Measurements from ENCODE around the gene DGKD. TPM values are rescaled to one million over a fixed set of nuclear protein-coding genes. Genes with fewer than 3 reads are reported as not detected.

DGKD gene
- total RNA-seq, 1 experiment from 2014 or later = 105 TPM

DNA sequence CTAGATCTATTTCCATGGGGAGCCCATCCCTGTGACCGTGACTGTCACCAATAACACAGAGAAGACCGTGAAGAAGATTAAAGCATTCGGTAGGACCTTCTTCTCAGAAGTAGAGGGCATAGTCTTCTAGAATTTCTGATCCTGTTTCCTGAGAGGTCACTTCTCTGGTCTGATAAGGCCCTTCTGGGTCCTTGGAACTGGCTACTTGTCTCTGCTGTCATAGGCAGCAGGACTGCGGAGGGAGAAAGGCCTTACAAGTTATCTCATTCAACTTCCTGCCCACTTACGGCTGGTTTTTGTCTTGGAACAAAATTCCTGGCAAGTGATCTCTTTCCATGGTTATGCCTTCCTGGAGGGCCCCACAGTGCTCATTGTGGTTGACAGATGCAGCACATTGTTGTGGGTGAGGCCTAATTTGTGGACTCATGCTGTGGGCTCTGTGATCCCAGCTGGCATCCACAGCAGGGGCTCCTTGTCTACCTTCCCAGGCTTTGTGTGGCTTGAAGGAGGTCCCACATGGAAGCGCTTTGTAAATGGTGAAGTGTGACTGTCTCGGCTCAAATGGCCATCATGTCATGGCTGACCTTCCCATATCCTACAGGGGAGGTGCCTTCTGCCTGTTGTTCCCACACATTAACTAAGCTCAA lies 24.7 kb upstream of the DGKD start:
- Histone ChIP-seq H3K9me3 (no peaks in the 10 kb centered on the region), H3K4me1 (no peaks in the 10 kb centered on the region), H3K4me3 (ENCODE audit: low read depth, low read length) (no peak overlapping the region), H3K36me3 (ENCODE audit: control insufficient read depth, insufficient read depth, low read length) (no peaks in the 10 kb centered on the region), H3K27me3 (replicated peaks; ENCODE audit: control insufficient read depth, insufficient read depth, low read length) (no peaks in the 10 kb centered on the region)
- ChIA-PET POLR2A (no interaction called here), CTCF (no interaction called here)
- Mint-ChIP-seq H3K27ac (ENCODE audit: unreplicated experiment) (no peak overlapping the region), H3K27me3 (ENCODE audit: insufficient read depth, unreplicated experiment) (no peaks in the 10 kb centered on the region), H3K9me3 (ENCODE audit: unreplicated experiment) (no peaks in the 10 kb centered on the region), H3K4me1 (ENCODE audit: low read depth, unreplicated experiment) (no peaks in the 10 kb centered on the region), H3K4me3 (ENCODE audit: unreplicated experiment) (no peak overlapping the region), H3K36me3 (ENCODE audit: insufficient read depth, unreplicated experiment) (no peaks in the 10 kb centered on the region)
- no TSS peak for BruUV-seq (replicated peaks)
- no peak for DNase-seq
- intact Hi-C loops (cut with micrococcal nuclease; ENCODE audit: unreplicated experiment) = no loop called here
- TF ChIP-seq, protein P1, sequence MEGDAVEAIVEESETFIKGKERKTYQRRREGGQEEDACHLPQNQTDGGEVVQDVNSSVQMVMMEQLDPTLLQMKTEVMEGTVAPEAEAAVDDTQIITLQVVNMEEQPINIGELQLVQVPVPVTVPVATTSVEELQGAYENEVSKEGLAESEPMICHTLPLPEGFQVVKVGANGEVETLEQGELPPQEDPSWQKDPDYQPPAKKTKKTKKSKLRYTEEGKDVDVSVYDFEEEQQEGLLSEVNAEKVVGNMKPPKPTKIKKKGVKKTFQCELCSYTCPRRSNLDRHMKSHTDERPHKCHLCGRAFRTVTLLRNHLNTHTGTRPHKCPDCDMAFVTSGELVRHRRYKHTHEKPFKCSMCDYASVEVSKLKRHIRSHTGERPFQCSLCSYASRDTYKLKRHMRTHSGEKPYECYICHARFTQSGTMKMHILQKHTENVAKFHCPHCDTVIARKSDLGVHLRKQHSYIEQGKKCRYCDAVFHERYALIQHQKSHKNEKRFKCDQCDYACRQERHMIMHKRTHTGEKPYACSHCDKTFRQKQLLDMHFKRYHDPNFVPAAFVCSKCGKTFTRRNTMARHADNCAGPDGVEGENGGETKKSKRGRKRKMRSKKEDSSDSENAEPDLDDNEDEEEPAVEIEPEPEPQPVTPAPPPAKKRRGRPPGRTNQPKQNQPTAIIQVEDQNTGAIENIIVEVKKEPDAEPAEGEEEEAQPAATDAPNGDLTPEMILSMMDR (IDR thresholded peaks at IDR 0.05; ENCODE audit: insufficient read depth in 1 of 2, low read depth in 1 of 2, low read length in 1 of 2, severe bottlenecking in 1 of 2, unreplicated experiment in 1 of 2) = no peak

DNA sequence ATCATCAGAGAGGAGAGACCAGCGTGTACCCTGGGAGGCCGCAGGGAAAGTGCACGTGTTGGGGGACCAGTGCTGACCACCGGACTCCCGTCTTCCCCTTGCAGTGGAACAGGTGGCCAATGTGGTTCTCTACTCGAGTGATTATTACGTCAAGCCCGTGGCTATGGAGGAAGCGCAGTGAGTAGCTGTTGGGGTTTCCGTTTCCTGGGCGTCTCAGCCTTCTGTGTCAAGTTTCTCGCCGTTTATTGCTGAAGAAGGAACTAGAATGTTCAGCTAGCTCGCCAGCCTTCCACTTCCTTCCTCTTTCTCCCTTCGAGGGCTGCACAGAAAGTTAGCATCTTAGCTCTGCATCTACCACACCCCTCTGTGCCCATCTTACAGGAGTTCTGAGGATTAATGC lies 22.8 kb upstream of the DGKD start:
- Mint-ChIP-seq H3K9me3 (ENCODE audit: unreplicated experiment) (no peaks in the 10 kb centered on the region), H3K27ac (ENCODE audit: unreplicated experiment) (no peak overlapping the region), H3K4me3 (ENCODE audit: unreplicated experiment) (no peak overlapping the region), H3K27me3 (ENCODE audit: insufficient read depth, unreplicated experiment) (no peaks in the 10 kb centered on the region), H3K4me1 (ENCODE audit: low read depth, unreplicated experiment) (no peaks in the 10 kb centered on the region), H3K36me3 (ENCODE audit: insufficient read depth, unreplicated experiment) (no peaks in the 10 kb centered on the region)
- Histone ChIP-seq H3K27me3 (replicated peaks; ENCODE audit: control insufficient read depth, insufficient read depth, low read length) (no peaks in the 10 kb centered on the region), H3K4me1 (no peaks in the 10 kb centered on the region), H3K9me3 (no peaks in the 10 kb centered on the region), H3K4me3 (ENCODE audit: low read depth, low read length) (no peak overlapping the region), H3K36me3 (ENCODE audit: control insufficient read depth, insufficient read depth, low read length) (no peaks in the 10 kb centered on the region)
- TF ChIP-seq, protein P1 (IDR thresholded peaks at IDR 0.05; ENCODE audit: insufficient read depth in 1 of 2, low read depth in 1 of 2, low read length in 1 of 2, severe bottlenecking in 1 of 2, unreplicated experiment in 1 of 2) = no peak
- intact Hi-C loops (cut with micrococcal nuclease; ENCODE audit: unreplicated experiment) = no loop called here
- CTCF ChIA-PET = no interaction called here
- no TSS peak for BruUV-seq (replicated peaks)
- DNase-seq = no peak
- POLR2A ChIA-PET = no interaction called here

DNA sequence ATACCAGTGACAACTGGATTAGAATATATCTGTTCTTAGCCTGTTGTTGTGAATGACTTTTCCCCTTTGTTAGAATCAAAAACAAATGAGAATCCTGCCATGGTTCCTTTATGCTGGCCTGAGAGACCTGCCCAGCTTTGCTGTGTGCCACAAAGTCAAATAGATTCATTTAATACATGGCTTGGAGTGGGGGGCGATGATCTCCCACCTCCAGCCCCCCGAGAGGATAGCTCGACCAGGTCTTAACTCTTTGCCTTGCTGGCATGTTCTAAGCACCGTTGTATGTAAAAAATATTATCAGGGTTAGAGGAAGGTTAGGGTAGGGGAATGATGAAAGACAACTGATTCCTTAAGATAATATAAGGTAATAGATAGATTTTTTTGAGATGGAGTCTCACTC lies 22.2 kb upstream of the DGKD start:
- BruUV-seq (replicated peaks) = no TSS peak
- POLR2A ChIA-PET = no interaction called here
- Histone ChIP-seq H3K27me3 (replicated peaks; ENCODE audit: control insufficient read depth, insufficient read depth, low read length) (no peaks in the 10 kb centered on the region), H3K9me3 (no peaks in the 10 kb centered on the region), H3K4me3 (ENCODE audit: low read depth, low read length) (no peak overlapping the region), H3K4me1 (no peaks in the 10 kb centered on the region), H3K36me3 (ENCODE audit: control insufficient read depth, insufficient read depth, low read length) (no peaks in the 10 kb centered on the region)
- Mint-ChIP-seq H3K27me3 (ENCODE audit: insufficient read depth, unreplicated experiment) (no peaks in the 10 kb centered on the region), H3K4me1 (ENCODE audit: low read depth, unreplicated experiment) (no peaks in the 10 kb centered on the region), H3K9me3 (ENCODE audit: unreplicated experiment) (no peaks in the 10 kb centered on the region), H3K36me3 (ENCODE audit: insufficient read depth, unreplicated experiment) (no peaks in the 10 kb centered on the region), H3K4me3 (ENCODE audit: unreplicated experiment) (no peak overlapping the region), H3K27ac (ENCODE audit: unreplicated experiment) (no peak overlapping the region)
- TF ChIP-seq, protein P1 (IDR thresholded peaks at IDR 0.05; ENCODE audit: insufficient read depth in 1 of 2, low read depth in 1 of 2, low read length in 1 of 2, severe bottlenecking in 1 of 2, unreplicated experiment in 1 of 2) = no peak
- intact Hi-C loops (cut with micrococcal nuclease; ENCODE audit: unreplicated experiment) = no loop called here
- DNase-seq = no peak
- CTCF ChIA-PET = no interaction called here

Data from Caco-2 (cell line).